Measurements from ENCODE around the gene VMP1.

Gene VMP1

GRCh38 chr17:59707971-59708430 is 547 bp downstream of the VMP1 start:
- no peak for DNase-seq (ENCODE audit: low read depth in 3 of 3)

- DNase-seq (ENCODE audit: low read depth in 3 of 3) = no peak
Measured at GRCh38 chr17:59711936-59712335, 4.5 kb downstream of the VMP1 start.

GRCh38 chr17:59712862-59713261 is 5.4 kb downstream of the VMP1 start:
- DNase-seq (ENCODE audit: low read depth in 3 of 3) = no peak

- DNase-seq (ENCODE audit: low read depth in 3 of 3) = no peak
Measured at GRCh38 chr17:59714255-59714654, 6.8 kb downstream of the VMP1 start.

GRCh38 chr17:59716427-59716826 is 9.0 kb downstream of the VMP1 start:
- no peak for DNase-seq (ENCODE audit: low read depth in 3 of 3)

- no peak for DNase-seq (ENCODE audit: low read depth in 3 of 3)
Measured at GRCh38 chr17:59719526-59719925, 12.1 kb downstream of the VMP1 start.

GRCh38 chr17:59722623-59723022 is 15.2 kb downstream of the VMP1 start:
- no peak for DNase-seq (ENCODE audit: low read depth in 3 of 3)

- no peak for DNase-seq (ENCODE audit: low read depth in 3 of 3)
Measured at GRCh38 chr17:59723041-59723440, 15.6 kb downstream of the VMP1 start.

GRCh38 chr17:59723607-59724006 is 16.2 kb downstream of the VMP1 start:
- no peak for DNase-seq (ENCODE audit: low read depth in 3 of 3)

- no peak for DNase-seq (ENCODE audit: low read depth in 3 of 3)
Measured at GRCh38 chr17:59725691-59726090, 18.2 kb downstream of the VMP1 start.

- no peak for DNase-seq (ENCODE audit: low read depth in 3 of 3)
Measured at GRCh38 chr17:59727817-59728533, 20.5 kb downstream of the VMP1 start.

GRCh38 chr17:59730268-59730834 is 22.9 kb downstream of the VMP1 start:
- DNase-seq (ENCODE audit: low read depth in 3 of 3) = no peak

- DNase-seq (ENCODE audit: low read depth in 3 of 3) = no peak
Measured at GRCh38 chr17:59733697-59734096, 26.2 kb downstream of the VMP1 start.

- DNase-seq (ENCODE audit: low read depth in 3 of 3) = no peak
Measured at GRCh38 chr17:59734226-59734625, 26.8 kb downstream of the VMP1 start.

- DNase-seq (ENCODE audit: low read depth in 3 of 3) = no peak
Measured at GRCh38 chr17:59737324-59737723, 29.9 kb downstream of the VMP1 start.

GRCh38 chr17:59743842-59744241 is 36.4 kb downstream of the VMP1 start:
- no peak for DNase-seq (ENCODE audit: low read depth in 3 of 3)

- DNase-seq (ENCODE audit: low read depth in 3 of 3) = no peak
Measured at GRCh38 chr17:59745040-59745439, 37.6 kb downstream of the VMP1 start.

- DNase-seq (ENCODE audit: low read depth in 3 of 3) = no peak
Measured at GRCh38 chr17:59746849-59747445, 39.5 kb downstream of the VMP1 start.

- no peak for DNase-seq (ENCODE audit: low read depth in 3 of 3)
Measured at GRCh38 chr17:59748591-59748990, 41.1 kb downstream of the VMP1 start.

- DNase-seq (ENCODE audit: low read depth in 3 of 3) = no peak
Measured at GRCh38 chr17:59751955-59752413, 44.5 kb downstream of the VMP1 start.

GRCh38 chr17:59752446-59752845 is 45.0 kb downstream of the VMP1 start:
- no peak for DNase-seq (ENCODE audit: low read depth in 3 of 3)

- no peak for DNase-seq (ENCODE audit: low read depth in 3 of 3)
Measured at GRCh38 chr17:59752922-59753321, 45.5 kb downstream of the VMP1 start.

Data from stimulated activated CD4-positive, alpha-beta T cell treated with anti-CD3 and anti-CD28 coated beads, TNF-alpha, amount 100 ng/mL, for 48 hours (primary cell).